ENCODE measurements around the gene TMEM255B. TPM values are rescaled to one million over a fixed set of nuclear protein-coding genes. Genes with fewer than 3 reads are reported as not detected.

Gene TMEM255B
- total RNA-seq, 1 experiment from 2014 or later: 4.7 TPM

- TF ChIP-seq ZNF512 (CRISPR knock-in tag; IDR thresholded peaks at IDR 0.05; ENCODE audit: borderline replicate concordance): no peak
- TF ChIP-seq EMX1 (CRISPR knock-in tag; IDR thresholded peaks at IDR 0.05): no peak
- no peak for TF ChIP-seq ZNF425 (CRISPR knock-in tag; conservative IDR thresholded peaks at IDR 0.05)
- no peak for TF ChIP-seq GABPB1 (CRISPR knock-in tag; IDR thresholded peaks at IDR 0.05)
- TF ChIP-seq FOXP1 (CRISPR knock-in tag; IDR thresholded peaks at IDR 0.05; ENCODE audit: borderline replicate concordance): no peak
These were observed 60.3 kb downstream of the TMEM255B start (continued) for GRCh38 chr13:113819341-113819730.

GRCh38 chr13:113819731-113820715 lies 61.0 kb downstream of the TMEM255B start:
- Mint-ChIP-seq H3K27me3 (ENCODE audit: low read depth) (no peaks in the 10 kb centered on the region; the same call in 1 of the 2 replicates), H3K4me1 (peaks cover 6% of the 10 kb centered on the region), H3K9me3 (no peaks in the 10 kb centered on the region), H3K4me3 (no peak overlapping the region), H3K36me3 (peaks cover 7% of the 10 kb centered on the region), H3K27ac (no peak overlapping the region)
- TF ChIP-seq ATF6 (CRISPR knock-in tag; IDR thresholded peaks at IDR 0.05) (no peak), NR1H2 (CRISPR knock-in tag; IDR thresholded peaks at IDR 0.05) (no peak), ZBTB21 (CRISPR knock-in tag; IDR thresholded peaks at IDR 0.05; ENCODE audit: borderline replicate concordance) (no peak), SP1 (CRISPR knock-in tag; conservative IDR thresholded peaks at IDR 0.05) (no peak), MAX (CRISPR knock-in tag; IDR thresholded peaks at IDR 0.05) (no peak), TP53 (CRISPR knock-in tag; IDR thresholded peaks at IDR 0.05) (no peak), CREM (CRISPR knock-in tag; IDR thresholded peaks at IDR 0.05) (no peak), ZNF423 (CRISPR knock-in tag; IDR thresholded peaks at IDR 0.05) (no peak), ZNF138 (CRISPR knock-in tag; conservative IDR thresholded peaks at IDR 0.05) (no peak), ZNF532 (CRISPR knock-in tag; IDR thresholded peaks at IDR 0.05; ENCODE audit: borderline replicate concordance) (no peak), TEAD1 (CRISPR knock-in tag; IDR thresholded peaks at IDR 0.05) (no peak), ERG (CRISPR knock-in tag; IDR thresholded peaks at IDR 0.05) (no peak), STAT6 (CRISPR knock-in tag; conservative IDR thresholded peaks at IDR 0.05; ENCODE audit: low read depth) (no peak), EMX1 (CRISPR knock-in tag; IDR thresholded peaks at IDR 0.05) (no peak)
- POLR2A ChIA-PET: no interaction called here
- no peak for ATAC-seq
- CTCF ChIA-PET: interaction anchor here (0.8 kb wide), 1 partner anchor 17 kb away, joined by 3 read pairs; no protein-coding TSS in a partner anchor
- no peak for DNase-seq (ENCODE audit: low spot score)
